ENCODE measurements around the gene AOPEP.

AOPEP gene

GRCh38 chr9:95103871-95104580 lies 377.5 kb downstream of the AOPEP start:
- no peak overlapping the region for H3K4me3 ChIP-seq (replicated peaks; ENCODE audit: low read depth, low read length)
- TF ChIP-seq, protein P1, sequence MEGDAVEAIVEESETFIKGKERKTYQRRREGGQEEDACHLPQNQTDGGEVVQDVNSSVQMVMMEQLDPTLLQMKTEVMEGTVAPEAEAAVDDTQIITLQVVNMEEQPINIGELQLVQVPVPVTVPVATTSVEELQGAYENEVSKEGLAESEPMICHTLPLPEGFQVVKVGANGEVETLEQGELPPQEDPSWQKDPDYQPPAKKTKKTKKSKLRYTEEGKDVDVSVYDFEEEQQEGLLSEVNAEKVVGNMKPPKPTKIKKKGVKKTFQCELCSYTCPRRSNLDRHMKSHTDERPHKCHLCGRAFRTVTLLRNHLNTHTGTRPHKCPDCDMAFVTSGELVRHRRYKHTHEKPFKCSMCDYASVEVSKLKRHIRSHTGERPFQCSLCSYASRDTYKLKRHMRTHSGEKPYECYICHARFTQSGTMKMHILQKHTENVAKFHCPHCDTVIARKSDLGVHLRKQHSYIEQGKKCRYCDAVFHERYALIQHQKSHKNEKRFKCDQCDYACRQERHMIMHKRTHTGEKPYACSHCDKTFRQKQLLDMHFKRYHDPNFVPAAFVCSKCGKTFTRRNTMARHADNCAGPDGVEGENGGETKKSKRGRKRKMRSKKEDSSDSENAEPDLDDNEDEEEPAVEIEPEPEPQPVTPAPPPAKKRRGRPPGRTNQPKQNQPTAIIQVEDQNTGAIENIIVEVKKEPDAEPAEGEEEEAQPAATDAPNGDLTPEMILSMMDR (IDR thresholded peaks at IDR 0.05; ENCODE audit: low read depth, low read length, missing control alignments): no peak
- peak; percentile 71 for DNase-seq (ENCODE audit: extremely low read depth, low read depth)

- TF ChIP-seq, protein P1 (IDR thresholded peaks at IDR 0.05; ENCODE audit: low read depth, low read length, missing control alignments): no peak
- DNase-seq (ENCODE audit: extremely low read depth, low read depth): no peak
- H3K4me3 ChIP-seq (replicated peaks; ENCODE audit: low read depth, low read length): no peak overlapping the region
Observed at GRCh38 chr9:95104581-95104960, 378.1 kb downstream of the AOPEP start.

GRCh38 chr9:95104980-95105379 lies 378.5 kb downstream of the AOPEP start:
- TF ChIP-seq, protein P1 (IDR thresholded peaks at IDR 0.05; ENCODE audit: low read depth, low read length, missing control alignments): no peak
- no peak for DNase-seq (ENCODE audit: extremely low read depth, low read depth)
- H3K4me3 ChIP-seq (replicated peaks; ENCODE audit: low read depth, low read length): no peak overlapping the region

DNA sequence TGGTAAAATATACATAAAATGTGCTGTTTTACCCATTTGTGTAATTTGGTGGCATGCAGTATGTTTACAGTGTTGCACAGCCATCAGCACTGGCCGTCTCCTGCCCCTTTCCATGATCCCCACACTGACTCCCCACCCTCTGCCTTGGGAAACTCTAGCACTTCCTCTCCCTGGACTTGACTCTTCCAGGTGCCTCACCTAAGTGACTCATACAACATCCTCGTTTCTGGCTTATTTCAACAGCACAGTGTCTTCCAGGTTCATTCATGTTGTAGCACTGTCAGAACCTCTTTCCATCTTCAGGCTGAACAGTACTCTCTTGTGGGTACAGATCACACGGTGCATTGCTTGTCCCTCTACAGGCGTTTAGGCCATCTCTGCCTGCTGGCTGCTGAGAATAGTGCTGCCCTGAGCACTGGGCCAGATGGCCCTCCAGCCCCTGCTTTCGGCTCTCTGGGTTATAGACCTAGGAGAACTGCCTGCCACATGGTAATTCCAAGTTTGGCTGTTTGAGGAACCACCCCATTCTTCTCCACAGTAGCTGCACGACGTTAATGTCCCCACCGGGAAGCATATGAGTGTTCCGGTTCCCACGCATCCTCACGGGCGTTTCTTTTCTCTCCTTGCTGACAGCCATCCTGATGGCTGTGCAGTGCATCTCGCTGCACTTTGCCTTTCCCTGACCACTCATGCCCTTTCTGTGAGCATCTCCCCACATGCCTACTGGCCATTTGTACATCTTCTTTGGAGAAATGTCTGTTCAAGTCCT lies 379.2 kb downstream of the AOPEP start:
- TF ChIP-seq, protein P1 (IDR thresholded peaks at IDR 0.05; ENCODE audit: low read depth, low read length, missing control alignments): no peak
- DNase-seq (ENCODE audit: extremely low read depth, low read depth): no peak
- H3K4me3 ChIP-seq (replicated peaks; ENCODE audit: low read depth, low read length): no peak overlapping the region

GRCh38 chr9:95107001-95107749 lies 380.7 kb downstream of the AOPEP start:
- no peak for DNase-seq (ENCODE audit: extremely low read depth, low read depth)
- TF ChIP-seq, protein P1 (IDR thresholded peaks at IDR 0.05; ENCODE audit: low read depth, low read length, missing control alignments): no peak
- H3K4me3 ChIP-seq (replicated peaks; ENCODE audit: low read depth, low read length): no peak overlapping the region

- H3K4me3 ChIP-seq (replicated peaks; ENCODE audit: low read depth, low read length): no peak overlapping the region
- TF ChIP-seq, protein P1 (IDR thresholded peaks at IDR 0.05; ENCODE audit: low read depth, low read length, missing control alignments): no peak
- DNase-seq (ENCODE audit: extremely low read depth, low read depth): no peak
Observed at GRCh38 chr9:95107976-95108375, 381.5 kb downstream of the AOPEP start.

Data from HFF-Myc (cell line).